ENCODE measurements around the gene PTGR2. TPM values are rescaled to one million over a fixed set of nuclear protein-coding genes. Genes with fewer than 3 reads are reported as not detected.

Gene PTGR2
- total and polyA plus RNA-seq, 2 of the 8 experiments (the other 6 are each of a cell fraction or from before 2014, with no cell fraction given): 6.0 to 17.5 TPM

- TF ChIP-seq PHF8 (conservative IDR thresholded peaks at IDR 0.05; ENCODE audit: low read depth, low read length): peak; percentile 68
- no peak; the same call in 1 of the 2 replicates for TF ChIP-seq GTF2F1 (IDR thresholded peaks at IDR 0.05; ENCODE audit: borderline replicate concordance, low read depth, low read length)
- TF ChIP-seq TBP (IDR thresholded peaks at IDR 0.05; ENCODE audit: low read depth, low read length): peak; percentile 73
- TF ChIP-seq CBX8 (IDR thresholded peaks at IDR 0.05; ENCODE audit: borderline replicate concordance, low read depth, low read length): no peak
- no peak for TF ChIP-seq TCF12 (IDR thresholded peaks at IDR 0.05; ENCODE audit: low read depth, low read length)
- no peak for TF ChIP-seq FOSL1 (IDR thresholded peaks at IDR 0.05; ENCODE audit: insufficient read depth, low read depth, low read length)
- peak; percentile 60; the same call in 1 of the 2 replicates for TF ChIP-seq RBBP5 (IDR thresholded peaks at IDR 0.05; ENCODE audit: borderline replicate concordance, low read depth, low read length)
- no peak for TF ChIP-seq CHD1 (IDR thresholded peaks at IDR 0.05; ENCODE audit: low read depth, low read length)
- no peak for TF ChIP-seq KDM1A (IDR thresholded peaks at IDR 0.05; ENCODE audit: borderline replicate concordance, low read length)
Measured at GRCh38 chr14:73886449-73887317, 35.1 kb downstream of the PTGR2 start, which contains the start of gene ZNF410 (continued).
